K562 (cell line): ENCODE data around the gene TMTC2. TPM values are rescaled to one million over a fixed set of nuclear protein-coding genes. Genes with fewer than 3 reads are reported as not detected.

Experiments used
- ATAC-seq: fragments of 200-7000 bp; cut with Tn5 transposase; 3 replicates; pipeline ENCODE4 v1.9.1; 2020; ENCODE audit warnings: moderate library complexity
- BruUV-seq: library from RNA; stranded (reverse); fragments of 400-500 nt; replicated peaks from 2 replicates; lab custom pipeline; 2021; lab: Mats Ljungman, UMichigan
- CTCF ChIA-PET: fragments of 300-600 bp; formaldehyde crosslinking; extraction: SDS; loops from one replicate; lab custom pipeline; 2021; ENCODE audit warnings: low intra/inter-chr PET ratio; lab: Yijun Ruan, JAX
- POLR2A ChIA-PET: fragments of 300-600, 350-650 bp; sonication (Branson Sonifier 250); formaldehyde crosslinking; extraction: SDS; loops from one replicate; lab custom pipeline; 2021; ENCODE audit warnings: antibody characterized with exemption, inconsistent platforms; lab: Yijun Ruan, JAX
- DNase-seq, 4 experiments: peaks; one replicate each; pipeline versions ENCODE4 v3.0.0 to v3.0.0-alpha.2; 2011 to 2018; ENCODE audit warnings: low spot score in 3 of 4, mixed read lengths in 3 of 4; ENCODE audit errors: extremely low read depth in 1 of 4
- FAIRE-seq: peaks from 2 replicates; lab custom pipeline; 2011; peaks lifted over from hg19 to GRCh38; lab: Jason Lieb, UNC
- H2AFZ ChIP-seq: 2 replicates; pipeline ENCODE4 v1.6.0; 2011; ENCODE audit warnings: low read depth, low read length, control low read depth, inconsistent platforms
- H3K27ac ChIP-seq: fragments of 200-600 bp; 3 replicates; pipeline ENCODE4 v1.8.0; 2011; ENCODE audit warnings: low read depth, mild to moderate bottlenecking, control low read depth, inconsistent platforms, low read length, moderate library complexity, mixed read lengths; ENCODE audit errors: extremely low read depth
- H3K27me3 ChIP-seq, 2 experiments: fragments of 300-600 bp in 1 of 2; 2 replicates in 1 of 2; 3 replicates in 1 of 2; pipeline versions ENCODE4 v1.6.0 to v1.8.0; 2011; ENCODE audit warnings: inconsistent platforms in 2 of 2, low read length in 2 of 2, mild to moderate bottlenecking in 1 of 2, mixed read lengths in 1 of 2, moderate library complexity in 1 of 2; ENCODE audit not compliant: control insufficient read depth in 2 of 2, insufficient read depth in 2 of 2
- H3K36me3 ChIP-seq: fragments of 300-600 bp; 3 replicates; pipeline ENCODE4 v1.8.0; 2011; ENCODE audit warnings: mild to moderate bottlenecking, low read length, inconsistent platforms; ENCODE audit not compliant: control insufficient read depth, insufficient read depth
- H3K4me1 ChIP-seq, 2 experiments: fragments of 200-600 bp in 1 of 2; replicated peaks in 1 of 2; 2 replicates in 1 of 2; 3 replicates in 1 of 2; pipeline versions ENCODE4 v1.5.1 to v1.8.0; 2011; ENCODE audit warnings: inconsistent platforms in 2 of 2, low read length in 2 of 2, mild to moderate bottlenecking in 1 of 2, mixed read lengths in 1 of 2, moderate library complexity in 1 of 2; ENCODE audit not compliant: control insufficient read depth in 2 of 2, insufficient read depth in 2 of 2
- H3K4me2 ChIP-seq: 2 replicates; pipeline ENCODE4 v1.6.1; 2011; ENCODE audit warnings: low read length, control low read depth, inconsistent platforms, mixed read lengths; ENCODE audit not compliant: insufficient read depth
- H3K4me3 ChIP-seq: fragments of 200-600 bp; sonication (generic), shearing (Covaris generic); 2 replicates; pipeline ENCODE4 v1.5.1; 2016; ENCODE audit warnings: control low read depth, inconsistent platforms
- H3K79me2 ChIP-seq: fragments of 200-600 bp; 3 replicates; pipeline ENCODE4 v1.8.0; 2011; ENCODE audit warnings: low read length, inconsistent platforms; ENCODE audit not compliant: control insufficient read depth, insufficient read depth
- H3K9ac ChIP-seq, 2 experiments: 2 replicates each; pipeline versions ENCODE4 v1.6.0 to v1.6.1; 2011; ENCODE audit warnings: low read depth in 2 of 2, low read length in 2 of 2, control low read depth in 1 of 2, inconsistent platforms in 1 of 2, mild to moderate bottlenecking in 1 of 2, mixed read lengths in 1 of 2; ENCODE audit not compliant: insufficient read depth in 1 of 2
- H3K9me1 ChIP-seq: one replicate; pipeline ENCODE4 v1.6.0; 2011; ENCODE audit warnings: inconsistent platforms, mild to moderate bottlenecking, low read length, moderate library complexity; ENCODE audit not compliant: control insufficient read depth, insufficient read depth
- H3K9me3 ChIP-seq: replicated peaks from 2 replicates; pipeline ENCODE4 v1.5.1; 2011; ENCODE audit warnings: low read depth, low read length, inconsistent platforms; ENCODE audit not compliant: control insufficient read depth, insufficient read depth
- H4K20me1 ChIP-seq: replicated peaks from 2 replicates; pipeline ENCODE4 v1.6.1; 2011; ENCODE audit warnings: low read length, inconsistent platforms, mixed read lengths; ENCODE audit not compliant: control insufficient read depth, insufficient read depth
- CCAR2 ChIP-seq: fragments of 200-400 bp; formaldehyde crosslinking; IDR thresholded peaks from 2 replicates; pipeline ENCODE4 v1.6.1; 2017; ENCODE audit warnings: mild to moderate bottlenecking, low read depth, low read length
- ERF ChIP-seq: fragments of 450-650 bp; formaldehyde crosslinking; IDR thresholded peaks from 2 replicates; pipeline ENCODE4 v1.4.0; 2020; ENCODE audit warnings: mild to moderate bottlenecking, mixed read lengths
- EZH2 ChIP-seq: IDR thresholded peaks from 2 replicates; pipeline ENCODE4 v1.6.1; 2012; ENCODE audit warnings: low read depth, mild to moderate bottlenecking, inconsistent platforms, low read length, borderline replicate concordance
- GTF2E2 ChIP-seq: fragments of 200-800 bp; sonication (Bioruptor generic); IDR thresholded peaks from 2 replicates; pipeline ENCODE4 v1.6.1; 2016; ENCODE audit warnings: missing genetic modification characterization, missing compliant biosample characterization
- NR1H2 ChIP-seq: sonication (generic); formaldehyde crosslinking; IDR thresholded peaks from 2 replicates; pipeline ENCODE4 v1.4.0; 2020; ENCODE audit warnings: mild to moderate bottlenecking, missing genetic modification reagents
- YBX1 ChIP-seq: fragments of 450-650 bp; IDR thresholded peaks from 2 replicates; pipeline ENCODE4 v1.7.1; 2016; ENCODE audit warnings: mild to moderate bottlenecking
- ZNF184 ChIP-seq: sonication (generic); formaldehyde crosslinking; IDR thresholded peaks from 2 replicates; pipeline ENCODE4 v1.5.0; 2020; ENCODE audit warnings: missing genetic modification reagents
- ZNF445 ChIP-seq: fragments of 250-450 bp; sonication (Bioruptor Pico); IDR thresholded peaks from 2 replicates; pipeline ENCODE4 v1.4.0; 2020; ENCODE audit warnings: low read depth, mild to moderate bottlenecking, moderate library complexity
- ZNF57 ChIP-seq: fragments of 450-650 bp; formaldehyde crosslinking; IDR thresholded peaks from 2 replicates; pipeline ENCODE4 v1.4.0; 2020; ENCODE audit warnings: mild to moderate bottlenecking, moderate library complexity
- WGBS: fragments of 100-300 bp; shearing (Covaris generic); methylation state at CpG from one replicate; pipeline ENCODE4 v1.1.6; 2016; ENCODE audit warnings: low coverage, mixed read lengths; ENCODE audit not compliant: insufficient coverage; ENCODE audit errors: missing lambda C conversion rate; 5-methylcytosine and 5-hydroxymethylcytosine counted together
- in situ Hi-C: fragments of 300-500 bp; cut with MboI; formaldehyde crosslinking; loops from 4 replicates; pipeline ENCODE4 v1.15.0; 2018; ENCODE audit warnings: inconsistent platforms, mixed read lengths
- intact Hi-C: fragments of 100-400 bp; cut with micrococcal nuclease; formaldehyde crosslinking; loops from 2 replicates; pipeline ENCODE4 v1.14.2; 2022
- polyA plus RNA-seq, 8 experiments: library from polyadenylated mRNA; depleted of rRNA in 4 of 8; stranded (reverse) in 5 of 8; unstranded in 3 of 8; fragments of >200 nt; fragmentation: Nextera tagmentation in 2 of 8; fragmentation: Illumina TruSeq in 1 of 8; extraction: Ambion mirVana in 2 of 8; extraction: Trizol in 1 of 8; gene quantifications; 2 replicates each; pipeline versions ENCODE4 v1.2.1 to v1.2.3, GENCODE V29; 2011 to 2014; ENCODE audit warnings: inconsistent platforms in 1 of 8, missing spikeins in 1 of 8
- total RNA-seq, 7 experiments: library from RNA; depleted of rRNA in 6 of 7; stranded (reverse); fragments of >200 nt in 6 of 7; fragmentation: Illumina TruSeq in 2 of 7; extraction: Trizol in 2 of 7; gene quantifications; 2 replicates each; pipeline versions ENCODE4 v1.2.1 to v1.2.3, GENCODE V29; 2011 to 2021; ENCODE audit warnings: low replicate concordance in 1 of 7
- TF ChIP-seq, protein P1 (sequence below): fragments of 250-450 bp; sonication (Bioruptor Pico); IDR thresholded peaks from 2 replicates; pipeline ENCODE4 v1.8.0; 2022; ENCODE audit warnings: moderate library complexity, mild to moderate bottlenecking, inconsistent platforms
- TF ChIP-seq, protein P2 (sequence below): IDR thresholded peaks from 2 replicates; pipeline ENCODE4 v1.6.1; 2014; ENCODE audit warnings: antibody characterized with exemption
- TF ChIP-seq, protein P3 (sequence below): sonication (generic); formaldehyde crosslinking; IDR thresholded peaks from 2 replicates; pipeline ENCODE4 v1.5.0; 2020; ENCODE audit warnings: missing genetic modification reagents

TMTC2 gene
- total and polyA plus RNA-seq, 9 of the 15 experiments (the other 6 are each of a cell fraction or from before 2014, with no cell fraction given), result 0.29 to 1.1 (median 0.55) TPM

DNA sequence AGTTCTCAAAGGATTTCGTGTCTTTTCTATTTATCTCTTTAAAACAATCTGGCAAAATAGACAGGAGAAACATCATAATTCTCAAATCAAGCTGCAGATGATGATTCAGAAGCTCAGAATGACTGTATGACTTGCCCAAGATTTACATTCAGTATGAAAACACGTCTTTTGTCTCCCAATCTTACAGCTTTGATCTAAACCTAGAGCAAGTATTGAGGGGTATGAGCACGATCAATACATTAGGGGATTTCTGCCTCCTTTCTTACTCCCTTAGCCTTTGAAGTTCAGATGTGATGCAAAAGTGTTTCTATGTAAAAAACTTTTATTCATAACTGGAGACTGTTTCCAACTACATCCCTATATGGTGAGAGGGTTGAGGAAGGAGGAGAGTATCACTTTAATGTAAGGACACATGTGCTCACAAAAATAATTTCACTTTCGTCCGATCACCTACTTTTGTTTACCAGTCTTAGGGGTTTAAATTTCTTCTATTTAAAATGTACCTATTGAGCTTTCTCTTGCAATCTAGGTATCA, 454.8 kb downstream of the TMTC2 start (continued):
- TF ChIP-seq, protein P1, sequence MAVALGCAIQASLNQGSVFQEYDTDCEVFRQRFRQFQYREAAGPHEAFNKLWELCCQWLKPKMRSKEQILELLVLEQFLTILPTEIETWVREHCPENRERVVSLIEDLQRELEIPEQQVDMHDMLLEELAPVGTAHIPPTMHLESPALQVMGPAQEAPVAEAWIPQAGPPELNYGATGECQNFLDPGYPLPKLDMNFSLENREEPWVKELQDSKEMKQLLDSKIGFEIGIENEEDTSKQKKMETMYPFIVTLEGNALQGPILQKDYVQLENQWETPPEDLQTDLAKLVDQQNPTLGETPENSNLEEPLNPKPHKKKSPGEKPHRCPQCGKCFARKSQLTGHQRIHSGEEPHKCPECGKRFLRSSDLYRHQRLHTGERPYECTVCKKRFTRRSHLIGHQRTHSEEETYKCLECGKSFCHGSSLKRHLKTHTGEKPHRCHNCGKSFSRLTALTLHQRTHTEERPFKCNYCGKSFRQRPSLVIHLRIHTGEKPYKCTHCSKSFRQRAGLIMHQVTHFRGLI, result no peak

DNA sequence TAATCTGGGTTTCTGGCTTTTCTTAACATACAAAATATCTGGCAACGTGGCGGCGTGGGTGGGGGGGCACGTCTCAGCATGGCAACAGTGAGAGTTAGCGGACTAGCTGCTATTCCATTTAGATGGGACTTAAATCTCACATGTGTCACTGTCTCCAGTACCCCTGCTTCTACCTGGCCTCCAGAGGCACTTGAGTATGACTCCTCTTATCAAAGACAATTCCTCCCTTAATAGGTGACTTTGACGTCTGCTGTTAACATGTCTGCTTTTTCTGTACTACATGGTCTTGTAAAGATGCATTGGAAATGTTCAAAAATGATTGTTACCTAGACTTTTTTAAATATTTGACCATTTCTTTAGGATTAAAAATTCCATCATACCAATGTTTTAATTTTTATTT, 456.2 kb downstream of the TMTC2 start:
- ATAC-seq, result no peak
- CTCF ChIA-PET, result no interaction called here

More for the DNA sequence above, 456.2 kb downstream of the TMTC2 start:
- TF ChIP-seq ZNF184 (CRISPR knock-in tag) (no peak), GTF2E2 (tag) (no peak), NR1H2 (CRISPR knock-in tag) (no peak), EZH2 (no peak), YBX1 (no peak), ERF (CRISPR knock-in tag) (no peak), ZNF445 (no peak), CCAR2 (no peak), ZNF57 (CRISPR knock-in tag) (no peak)
- TF ChIP-seq, protein P2, sequence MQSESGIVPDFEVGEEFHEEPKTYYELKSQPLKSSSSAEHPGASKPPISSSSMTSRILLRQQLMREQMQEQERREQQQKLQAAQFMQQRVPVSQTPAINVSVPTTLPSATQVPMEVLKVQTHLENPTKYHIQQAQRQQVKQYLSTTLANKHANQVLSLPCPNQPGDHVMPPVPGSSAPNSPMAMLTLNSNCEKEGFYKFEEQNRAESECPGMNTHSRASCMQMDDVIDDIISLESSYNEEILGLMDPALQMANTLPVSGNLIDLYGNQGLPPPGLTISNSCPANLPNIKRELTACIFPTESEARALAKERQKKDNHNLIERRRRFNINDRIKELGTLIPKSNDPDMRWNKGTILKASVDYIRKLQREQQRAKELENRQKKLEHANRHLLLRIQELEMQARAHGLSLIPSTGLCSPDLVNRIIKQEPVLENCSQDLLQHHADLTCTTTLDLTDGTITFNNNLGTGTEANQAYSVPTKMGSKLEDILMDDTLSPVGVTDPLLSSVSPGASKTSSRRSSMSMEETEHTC, result no peak
- TF ChIP-seq, protein P3, sequence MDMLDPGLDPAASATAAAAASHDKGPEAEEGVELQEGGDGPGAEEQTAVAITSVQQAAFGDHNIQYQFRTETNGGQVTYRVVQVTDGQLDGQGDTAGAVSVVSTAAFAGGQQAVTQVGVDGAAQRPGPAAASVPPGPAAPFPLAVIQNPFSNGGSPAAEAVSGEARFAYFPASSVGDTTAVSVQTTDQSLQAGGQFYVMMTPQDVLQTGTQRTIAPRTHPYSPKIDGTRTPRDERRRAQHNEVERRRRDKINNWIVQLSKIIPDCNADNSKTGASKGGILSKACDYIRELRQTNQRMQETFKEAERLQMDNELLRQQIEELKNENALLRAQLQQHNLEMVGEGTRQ, result no peak
- H3K9me3 ChIP-seq, result peaks cover 4% of the 10 kb centered on the region; the same call in 1 of the 2 replicates
- no peaks in the 10 kb centered on the region for H3K36me3 ChIP-seq
- FAIRE-seq (no peak), DNase-seq (no peak)
- no TSS peak for BruUV-seq
- no peaks in the 10 kb centered on the region for H3K79me2 ChIP-seq
- H3K27me3 ChIP-seq, result no peaks in the 10 kb centered on the region
- no peak overlapping the region for H3K27ac ChIP-seq
- POLR2A ChIA-PET, result no interaction called here
- 49% methylated on average over 6 of the region's 6 CpGs for WGBS
- intact Hi-C loops, result no loop called here
- H3K4me2 ChIP-seq, result no peak overlapping the region
- in situ Hi-C loops, result no loop called here
- H4K20me1 ChIP-seq, result no peaks in the 10 kb centered on the region
- no peak overlapping the region for H3K9ac ChIP-seq
- H3K4me3 ChIP-seq, result no peak overlapping the region
- H3K4me1 ChIP-seq, result no peaks in the 10 kb centered on the region
- no peaks in the 10 kb centered on the region for H3K9me1 ChIP-seq
- H2AFZ ChIP-seq, result no peak overlapping the region
